ENCODE results near the gene SLC18A2. TPM values are rescaled to one million over a fixed set of nuclear protein-coding genes. Genes with fewer than 3 reads are reported as not detected.

The SLC18A2 gene
- total and polyA plus RNA-seq, 2 of the 8 experiments (the other 6 are each of a cell fraction or from before 2014, with no cell fraction given), result 6.5 to 7.0 TPM

DNA sequence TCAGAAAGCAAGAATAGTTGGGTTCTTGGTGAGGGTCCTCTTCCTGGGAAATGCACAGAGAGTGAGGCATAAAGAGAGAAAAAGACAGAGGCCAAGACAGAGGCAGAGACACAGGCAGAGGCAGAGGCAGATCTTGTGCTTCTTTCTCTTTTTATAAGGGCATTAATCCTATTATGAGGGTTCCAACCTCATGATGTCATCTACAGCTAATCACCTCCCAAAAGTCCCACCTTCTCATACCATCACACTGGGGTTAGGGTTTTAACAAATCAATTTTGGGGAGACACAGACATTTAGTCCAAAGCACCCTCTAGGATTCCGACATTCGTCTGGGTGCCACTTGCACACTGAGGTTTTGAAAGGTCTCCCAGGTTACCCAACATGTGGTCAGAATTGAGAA is 25.8 kb upstream of the SLC18A2 start:
- no peak overlapping the region for H3K14ac ChIP-seq (ENCODE audit: insufficient read length)
- no peak overlapping the region for H2BK20ac ChIP-seq (ENCODE audit: low read length)
- TF ChIP-seq JUND (IDR thresholded peaks at IDR 0.05; ENCODE audit: low read length) (no peak), TAF7 (optimal IDR thresholded peaks at IDR 0.05; ENCODE audit: borderline replicate concordance, low read depth, low read length) (no peak), RNF2 (IDR thresholded peaks at IDR 0.05; ENCODE audit: borderline replicate concordance, low read depth, low read length, missing control alignments, poor library complexity, severe bottlenecking) (no peak)
- H2AFZ ChIP-seq (ENCODE audit: low read length), result no peak overlapping the region
- H3K27ac ChIP-seq (ENCODE audit: low read depth, low read length), result no peak overlapping the region
- peaks cover 0 to 6% (median 4%) of the 10 kb centered on the region in 4 experiments; a peak in 5 of 7 replicates for H3K4me1 ChIP-seq (replicated peaks in 1 of 4; ENCODE audit: control insufficient read depth in 3 of 4, insufficient read depth in 4 of 4, low read length in 3 of 4)
- CTCF ChIA-PET (ENCODE audit: partially characterized antibody), result interaction anchor here (0.6 to 8.7 kb wide), 3 partner anchors 12 to 159 kb away, joined by 3 to 118 read pairs (median 4); no protein-coding TSS in a partner anchor
- no peak overlapping the region for H3K4ac ChIP-seq (replicated peaks; ENCODE audit: insufficient read length, low read depth, low read length)
- H3K56ac ChIP-seq (replicated peaks; ENCODE audit: insufficient read length, low read depth, low read length), result no peak overlapping the region
- H4K5ac ChIP-seq (ENCODE audit: insufficient read length, low read depth, low read length), result no peak overlapping the region
- no peak overlapping the region for H2BK120ac ChIP-seq (replicated peaks; ENCODE audit: low read depth, low read length)
- H3K9me3 ChIP-seq (ENCODE audit: insufficient read depth in 2 of 2, low read depth in 1 of 2, low read length in 1 of 2), result peaks cover 0 to 3% of the 10 kb centered on the region in 2 experiments; a peak in 1 of 4 replicates
- no peak overlapping the region for H4K8ac ChIP-seq (ENCODE audit: extremely low read depth, insufficient read depth, low read length)
- H3K23me2 ChIP-seq (ENCODE audit: low read depth, low read length), result peaks cover 6% of the 10 kb centered on the region
- no peak overlapping the region for H2BK5ac ChIP-seq (ENCODE audit: low read depth, low read length)
- no peak overlapping the region for H3K9ac ChIP-seq (replicated peaks in 1 of 4; ENCODE audit: extremely low read depth in 1 of 4, low read depth in 3 of 4, low read length in 3 of 4)
- H2BK15ac ChIP-seq (ENCODE audit: low read length), result no peak overlapping the region
- DNase-seq (ENCODE audit: low read depth in 1 of 2, low spot score in 2 of 2) (no peak), FAIRE-seq (no peak)
- H3K79me1 ChIP-seq (ENCODE audit: low read depth, low read length), result no peaks in the 10 kb centered on the region
- peaks cover 7 to 29% (median 25%) of the 10 kb centered on the region in 4 experiments for H3K27me3 ChIP-seq (replicated peaks in 1 of 4; ENCODE audit: control insufficient read depth in 3 of 4, extremely low read depth in 1 of 4, insufficient read depth in 3 of 4, low read length in 3 of 4)
- no peaks in the 10 kb centered on the region for H3K36me3 ChIP-seq (ENCODE audit: control insufficient read depth in 2 of 4, insufficient read depth in 4 of 4, low read length in 3 of 4)
- WGBS, 2 experiments (ENCODE audit: extremely low coverage in 1 of 2, insufficient coverage in 1 of 2, insufficient read length in 1 of 2, insufficient replicate concordance in 2 of 2, low coverage in 1 of 2, low lambda C conversion rate in 2 of 2, missing lambda C conversion rate in 1 of 2), result 97% methylated on average over 2 of the region's 2 CpGs; no CpG with 5 or more reads in 1 of the 2 experiments
- POLR2A ChIA-PET (ENCODE audit: partially characterized antibody), result interaction anchor here (0.7 kb wide), 1 partner anchor 28 kb away, joined by 3 read pairs; no protein-coding TSS in a partner anchor
- no peak overlapping the region for H3K4me2 ChIP-seq (ENCODE audit: insufficient read depth in 1 of 2, low read depth in 2 of 2, low read length in 2 of 2)
- H3K79me2 ChIP-seq (ENCODE audit: control insufficient read depth in 1 of 2, insufficient read depth in 2 of 2, low read length in 2 of 2), result no peaks in the 10 kb centered on the region
- H3K18ac ChIP-seq (ENCODE audit: extremely low read depth, low read length), result no peak overlapping the region
- H3K4me3 ChIP-seq (ENCODE audit: extremely low read depth in 1 of 4, insufficient read depth in 2 of 4, low read depth in 3 of 4, low read length in 4 of 4), result no peak overlapping the region
- no peak overlapping the region for H2AK5ac ChIP-seq (ENCODE audit: low read depth, low read length)
- no peak overlapping the region for H4K91ac ChIP-seq (replicated peaks; ENCODE audit: insufficient read length, low read length)
- H3K23ac ChIP-seq (ENCODE audit: insufficient read length), result no peak overlapping the region
- no peak overlapping the region for H2BK12ac ChIP-seq (ENCODE audit: low read depth, low read length)
- H4K20me1 ChIP-seq (replicated peaks in 1 of 2; ENCODE audit: control insufficient read depth in 1 of 2, insufficient read depth in 2 of 2, low read length in 2 of 2), result peaks cover 0 to 1% of the 10 kb centered on the region in 2 experiments
